Cerebellar cortex (tissue), 1 donor: ENCODE measurements around the gene URGCP.

Experiments
- DNase-seq: peaks from one replicate; pipeline ENCODE4 v3.0.0-alpha.2; 2015; ENCODE audit warnings: low spot score

URGCP gene

GRCh38 chr7:43906331-43907010, at the start of gene URGCP:
TSS of gene URGCP (minus strand) at chr7:43906596. CDS start at chr7:43906575, 21 bp downstream.
- DNase-seq = no peak

- DNase-seq = no peak
Observed at GRCh38 chr7:43956027-43956426, 49.6 kb upstream of the URGCP start.

GRCh38 chr7:43954524-43955228, 48.3 kb upstream of the URGCP start:
- peak; percentile 94 for DNase-seq

GRCh38 chr7:43953071-43953470, 46.7 kb upstream of the URGCP start:
- DNase-seq = no peak

GRCh38 chr7:43952028-43952427, 45.6 kb upstream of the URGCP start:
- no peak for DNase-seq

DNA sequence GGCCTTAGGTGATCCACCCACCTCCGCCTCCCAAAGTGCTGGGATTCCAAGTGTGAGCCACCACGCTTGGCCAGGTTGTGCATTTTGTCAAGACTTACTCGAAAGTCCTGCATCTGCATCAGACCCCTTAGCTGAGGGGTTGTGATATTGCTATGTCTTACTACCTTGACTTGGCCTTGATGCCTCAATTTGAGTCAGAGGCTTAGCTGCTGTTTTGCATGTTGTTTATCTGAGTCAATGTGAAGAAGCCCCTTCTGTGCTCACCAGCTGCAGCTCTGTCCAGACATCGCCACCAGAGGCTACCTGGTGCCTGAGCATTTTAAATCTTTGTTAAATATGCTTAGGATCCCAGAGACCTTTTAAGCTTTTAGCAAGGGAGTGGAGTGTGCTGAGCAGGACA, 37.9 kb upstream of the URGCP start:
- DNase-seq = no peak

- DNase-seq = no peak
Observed at GRCh38 chr7:43943417-43944187, 37.2 kb upstream of the URGCP start.

DNA sequence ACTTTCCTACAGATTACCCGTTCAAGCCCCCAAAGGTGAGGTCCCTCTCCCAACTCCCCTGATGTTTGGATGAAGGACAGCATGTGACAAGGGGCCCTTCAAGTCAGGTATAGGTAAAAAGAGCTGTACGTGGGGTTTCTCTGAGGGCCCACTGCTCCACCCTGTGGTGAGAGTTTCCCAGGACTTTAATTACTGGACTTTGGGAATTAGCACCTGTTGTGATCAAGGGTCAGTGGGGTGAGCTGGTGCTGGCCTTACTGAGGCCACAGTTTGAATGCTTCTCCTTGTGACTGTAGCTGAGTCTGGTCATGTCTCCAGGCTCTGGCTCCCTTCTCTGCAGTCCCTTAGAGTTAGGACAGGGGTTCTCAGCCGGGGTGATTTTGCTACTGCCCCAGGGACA, 36.6 kb upstream of the URGCP start:
- no peak for DNase-seq

DNA sequence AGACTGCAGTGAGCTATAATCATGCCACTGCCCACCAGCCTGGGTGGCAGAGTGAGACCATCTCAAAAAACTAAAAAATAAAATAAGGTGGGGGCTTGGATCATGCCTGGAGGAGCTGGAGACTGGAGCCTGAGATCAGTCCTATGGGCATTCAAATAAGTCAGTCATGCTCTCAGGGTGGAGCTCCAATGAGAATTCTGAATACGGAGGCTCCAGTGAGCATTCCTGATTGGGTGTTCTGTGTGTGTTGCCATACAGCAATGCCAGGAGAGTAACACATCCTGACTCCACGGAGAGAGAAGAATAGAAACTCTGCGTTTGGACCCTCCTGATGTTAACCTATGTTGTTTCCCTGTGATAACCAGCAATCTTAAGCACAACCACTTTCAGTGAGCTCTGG, 35.9 kb upstream of the URGCP start:
- DNase-seq = no peak

- DNase-seq = no peak
Observed at GRCh38 chr7:43938892-43939482, 32.6 kb upstream of the URGCP start.

DNA sequence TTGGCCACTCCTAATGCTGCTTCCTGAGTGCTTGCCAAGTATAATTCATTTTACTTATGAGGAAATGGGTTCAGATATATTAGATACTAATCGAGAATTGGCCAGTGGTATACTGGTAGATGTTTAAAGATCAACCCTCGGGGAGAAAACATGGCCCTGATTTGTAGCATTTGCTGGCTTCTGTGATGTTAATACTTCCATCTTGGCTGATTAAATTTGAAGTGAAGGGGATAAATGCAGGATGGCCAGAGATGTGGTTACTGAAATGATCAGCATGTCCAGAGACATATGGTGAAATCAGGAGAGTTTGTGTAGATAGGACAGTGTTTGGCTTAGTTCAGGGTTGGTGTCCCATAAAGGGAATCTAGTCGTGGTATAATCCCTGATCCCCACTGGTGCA, 31.0 kb upstream of the URGCP start:
- DNase-seq = no peak

DNA sequence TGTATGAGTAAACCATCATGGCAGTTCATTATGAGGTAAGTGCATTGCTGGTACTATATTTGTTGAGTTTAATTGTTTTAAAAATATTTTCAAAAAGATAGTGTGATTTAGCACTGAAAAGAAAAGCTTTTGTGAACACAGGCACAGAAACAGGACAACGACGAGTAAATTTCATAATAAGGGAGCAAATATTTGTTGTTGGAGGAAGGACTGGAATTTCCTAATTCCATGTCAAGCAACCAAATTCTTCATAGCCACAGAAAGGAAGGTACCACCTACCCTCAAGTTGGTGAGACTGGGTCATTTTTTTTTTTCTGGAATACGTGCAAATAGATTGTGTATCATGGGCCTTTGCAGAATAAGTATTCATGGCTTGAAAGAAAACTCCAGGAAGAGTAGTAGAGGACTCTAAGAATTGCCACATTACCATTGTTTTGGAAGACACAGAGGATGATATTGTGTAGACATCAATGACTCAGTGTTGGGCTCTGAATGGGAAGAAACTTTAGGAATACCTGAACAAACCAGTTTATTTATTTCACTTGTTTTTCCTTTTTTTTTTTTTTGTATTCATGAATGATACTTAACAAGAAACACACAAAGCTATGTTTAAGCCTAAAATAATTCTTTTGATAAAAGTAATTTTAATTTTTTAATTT, 27.6 kb upstream of the URGCP start:
- DNase-seq = no peak

- DNase-seq = no peak
Observed at GRCh38 chr7:43931346-43931745, 24.9 kb upstream of the URGCP start.

DNA sequence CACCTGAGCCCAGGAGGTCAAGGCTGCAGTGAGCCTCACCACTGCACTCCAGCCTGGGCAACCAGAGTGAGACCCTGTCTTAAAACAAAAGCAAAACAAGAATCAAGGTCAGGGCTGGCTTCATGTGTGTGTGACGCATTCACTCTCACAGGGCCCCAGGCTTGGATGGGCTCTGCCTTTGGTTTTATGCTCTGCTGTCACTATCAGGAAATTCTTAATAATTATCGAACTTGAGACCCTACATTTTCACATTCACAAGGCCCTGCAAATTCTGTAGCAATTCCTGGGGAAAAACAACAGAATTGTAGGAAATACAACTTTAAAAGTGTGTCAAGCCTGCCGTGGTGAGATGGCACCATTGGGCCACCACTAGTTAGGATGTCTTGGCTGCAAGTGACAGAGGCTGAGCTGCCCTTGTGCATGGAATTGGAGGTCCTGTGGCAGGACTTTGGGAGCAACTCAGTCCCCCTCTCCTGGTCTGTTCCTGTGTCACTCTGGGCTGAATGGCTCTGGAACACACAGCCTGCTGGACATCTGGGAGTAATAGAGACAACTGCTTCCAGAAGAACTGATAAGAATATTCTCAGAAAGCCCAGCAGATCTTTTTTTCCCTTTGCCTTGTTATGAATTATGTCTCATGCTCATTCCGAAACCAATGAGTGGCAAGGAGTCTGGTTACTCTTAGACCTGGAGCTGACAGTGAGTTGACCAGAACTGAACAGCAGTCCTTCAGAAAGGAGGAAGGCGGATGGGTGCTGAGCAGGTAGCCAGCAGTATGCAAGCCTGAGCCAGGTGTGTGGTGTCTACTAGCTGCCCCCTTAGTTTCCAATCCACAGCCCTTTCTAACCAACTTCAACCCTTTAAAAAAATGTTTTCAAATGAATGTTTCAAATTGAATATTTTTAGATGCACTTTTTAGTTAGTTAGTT, 23.4 kb upstream of the URGCP start:
- no peak for DNase-seq

GRCh38 chr7:43927810-43928209, 21.4 kb upstream of the URGCP start:
- no peak for DNase-seq

DNA sequence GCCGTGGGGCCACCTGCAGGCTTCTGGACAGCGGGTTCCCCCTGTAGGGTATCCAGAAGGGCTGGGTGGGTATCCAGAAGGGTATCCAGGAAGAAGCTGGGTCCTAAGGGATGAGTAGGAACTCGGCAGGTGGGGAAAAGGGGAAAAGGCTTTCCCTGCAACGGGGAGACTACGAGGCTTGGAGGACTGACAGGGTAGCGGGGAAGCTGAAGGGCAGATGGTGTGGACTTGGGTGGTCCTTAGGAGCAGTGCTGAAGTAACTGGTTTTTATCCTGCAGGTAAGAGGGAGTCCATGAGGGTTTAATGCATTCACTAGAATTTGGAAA, 20.4 kb upstream of the URGCP start:
- DNase-seq = no peak

- peak; percentile 87 for DNase-seq
Observed at GRCh38 chr7:43925984-43926797, 19.8 kb upstream of the URGCP start, which contains the start of gene UBE2D4. TSS of gene UBE2D4 (plus strand) at chr7:43926436. CDS start at chr7:43926533, 97 bp downstream.

DNA sequence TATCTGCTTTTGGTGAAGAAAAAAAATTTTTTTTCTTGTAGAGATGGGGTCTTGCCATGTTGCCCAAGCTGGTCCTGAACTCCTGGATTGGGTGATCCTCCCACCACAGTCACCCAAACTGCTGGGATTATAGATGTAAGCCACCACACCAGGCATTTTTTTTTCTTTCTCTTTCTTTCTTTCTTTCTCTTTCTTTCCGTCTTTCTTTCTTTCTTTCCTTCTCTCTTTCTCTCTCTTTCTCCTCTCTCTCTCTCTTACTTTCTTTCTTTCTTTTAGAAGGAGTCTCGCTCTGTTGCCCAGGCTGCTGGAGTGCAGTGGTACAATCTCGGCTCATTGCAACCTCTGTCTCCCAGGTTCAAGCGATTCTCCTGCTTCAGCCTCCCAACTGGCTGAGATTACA, 16.3 kb upstream of the URGCP start:
- no peak for DNase-seq

- no peak for DNase-seq
Observed at GRCh38 chr7:43921423-43921822, 15.0 kb upstream of the URGCP start.

DNA sequence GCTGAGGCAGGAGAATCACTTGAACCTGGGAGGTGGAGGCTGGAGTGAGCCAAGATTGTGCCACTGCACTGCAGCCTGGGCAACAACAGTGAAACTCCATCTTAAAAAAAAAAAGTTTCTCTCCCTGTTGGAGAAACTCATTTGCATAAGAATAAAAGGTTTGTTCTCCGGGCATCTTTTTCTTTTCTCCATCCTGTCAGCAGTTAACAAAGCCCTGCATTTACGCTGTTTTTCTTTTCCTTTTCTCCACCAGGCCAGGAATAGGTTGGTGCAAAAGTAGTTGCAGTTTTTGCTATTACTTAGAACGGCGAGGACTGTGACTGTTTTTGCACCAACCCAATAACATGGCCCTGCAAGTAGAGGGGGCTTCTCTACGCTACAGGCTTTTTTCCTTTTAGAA, 9.5 kb upstream of the URGCP start:
- no peak for DNase-seq
